Left renal cortex interstitium (tissue), 4 donors: ENCODE data around the gene TSPO. TPM values are rescaled to one million over a fixed set of nuclear protein-coding genes. Genes with fewer than 3 reads are reported as not detected.

Source experiments
- polyA plus RNA-seq, 4 donors: library from polyadenylated mRNA; unstranded; fragments of 120-200 nt; gene quantifications; one replicate each; pipeline ENCODE4 v1.2.1, GENCODE V29; 2013; ENCODE audit not compliant: insufficient read length in 4 of 4

TSPO gene
- polyA plus RNA-seq, 4 donors, result 19.6 to 43.7 (median 29.7) TPM

Other genes with a start within 250 kb of the TSPO start
- gene PACSIN2, start 136.4 kb upstream of the TSPO start, polyA plus RNA-seq, result 10 to 100 TPM; 62.7 to 74.4 (median 68.2) TPM
- gene TTLL1, start 62.2 kb upstream of the TSPO start, polyA plus RNA-seq, result 10 to 100 TPM; 16.4 to 20.9 (median 18.5) TPM
- 1 to 10 TPM; 1.0 to 2.1 (median 1.4) TPM for gene BIK, start 40.8 kb upstream of the TSPO start, polyA plus RNA-seq
- gene MCAT, start 8.2 kb upstream of the TSPO start, polyA plus RNA-seq, result 10 to 100 TPM; 19.8 to 28.3 (median 24.9) TPM
- 10 to 100 TPM; 25.2 to 35.7 (median 26.1) TPM for gene TTLL12, start 35.6 kb downstream of the TSPO start, polyA plus RNA-seq
- 10 to 100 TPM in 1 of 4 donors, 1 to 10 TPM in 3; 7.3 to 15.9 (median 9.0) TPM for gene SCUBE1, start 191.8 kb downstream of the TSPO start, polyA plus RNA-seq